ENCODE results near the gene PAPPA2. TPM values are rescaled to one million over a fixed set of nuclear protein-coding genes. Genes with fewer than 3 reads are reported as not detected.
A peak's percentile ranks its signal among the peaks of the same experiment; 100 is the strongest.

Gene PAPPA2
- total RNA-seq, 2 donors from 2014 or later, result 0.35 to 0.89 TPM

DNA sequence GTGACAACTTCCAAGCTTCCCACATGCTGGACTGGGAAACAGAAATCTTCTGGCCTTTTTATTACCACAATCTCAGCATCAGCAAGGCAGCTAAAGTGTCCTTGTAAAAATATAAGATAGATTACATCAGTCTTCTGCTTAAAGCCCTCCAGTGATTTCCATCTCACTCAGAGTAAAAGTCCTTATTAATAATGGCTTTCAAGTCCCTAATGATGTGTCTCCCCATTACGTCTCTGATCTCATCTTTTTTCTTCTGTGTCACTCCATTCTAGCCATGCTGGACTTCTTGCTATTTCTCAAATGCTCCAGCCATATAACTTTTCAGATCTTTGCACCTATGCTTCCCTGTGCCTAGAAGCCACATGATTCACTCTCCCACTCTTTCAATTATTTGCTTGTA, 22.1 kb downstream of the PAPPA2 start:
- ATAC-seq, result no peak
- DNase-seq, result no peak
- intact Hi-C loops (cut with DNase I), result no loop called here

DNA sequence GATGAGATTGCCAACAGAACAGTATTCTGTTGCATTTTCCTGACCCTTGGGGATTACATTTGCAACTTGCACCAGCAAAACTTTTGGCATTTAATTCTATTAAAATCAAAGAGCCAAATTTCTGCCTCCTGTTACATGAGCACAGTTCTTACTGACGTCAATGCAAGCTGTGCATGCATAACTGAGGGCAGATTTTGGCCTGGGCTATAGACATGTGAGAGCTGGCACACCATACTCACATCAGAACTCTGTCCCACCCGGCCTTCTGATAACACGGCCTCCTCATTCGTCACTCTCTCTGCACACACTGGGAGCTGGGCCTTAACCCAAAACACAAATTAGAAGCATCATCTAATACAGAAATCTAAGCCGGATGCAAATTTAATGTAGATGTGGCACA, 31.5 kb downstream of the PAPPA2 start:
- DNase-seq, result peak; percentile 29
- intact Hi-C loops (cut with DNase I), result no loop called here
- ATAC-seq, result peak; percentile 78 to 87

DNA sequence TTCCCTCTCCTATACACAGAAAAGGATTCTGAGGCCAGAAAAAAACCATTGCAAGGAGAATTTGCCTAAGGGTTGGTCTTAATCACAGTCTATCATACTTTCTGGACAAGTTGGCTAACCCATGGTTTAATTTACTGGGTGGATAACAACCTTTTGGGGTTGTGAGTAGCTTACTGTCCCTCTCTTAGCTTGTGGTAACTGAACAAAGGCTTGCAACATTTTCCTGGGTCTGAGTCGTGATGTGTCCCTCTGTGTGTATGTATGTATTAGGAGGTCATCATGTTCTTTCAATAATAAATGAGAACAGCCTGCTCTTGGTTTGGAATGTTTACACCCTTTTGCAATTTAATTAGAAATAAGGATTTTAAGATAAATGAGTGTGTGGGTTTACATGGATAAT, 36.7 kb downstream of the PAPPA2 start:
- intact Hi-C loops (cut with DNase I), result no loop called here
- DNase-seq (no peak), ATAC-seq (no peak)

DNA sequence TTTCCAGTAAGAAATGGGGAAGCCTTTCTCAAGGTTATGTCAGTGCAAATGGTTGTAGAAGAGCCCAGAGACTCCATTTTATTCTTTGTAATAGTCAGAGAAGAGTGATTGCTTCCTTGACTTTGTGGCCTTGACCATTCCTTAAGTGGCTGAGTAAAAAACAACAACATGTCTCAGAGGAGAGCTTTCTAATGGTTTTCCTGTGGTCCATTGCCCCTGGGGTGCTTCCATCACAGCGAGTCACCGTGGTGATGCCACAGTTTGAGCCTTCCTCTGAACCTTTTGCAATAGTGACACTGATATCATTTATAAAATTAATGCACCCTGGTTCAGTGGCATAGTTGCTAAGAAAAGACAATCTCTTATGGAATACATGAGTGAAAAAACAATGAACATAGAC, 38.6 kb downstream of the PAPPA2 start:
- ATAC-seq (no peak), DNase-seq (no peak)
- intact Hi-C loops (cut with DNase I), result no loop called here

DNA sequence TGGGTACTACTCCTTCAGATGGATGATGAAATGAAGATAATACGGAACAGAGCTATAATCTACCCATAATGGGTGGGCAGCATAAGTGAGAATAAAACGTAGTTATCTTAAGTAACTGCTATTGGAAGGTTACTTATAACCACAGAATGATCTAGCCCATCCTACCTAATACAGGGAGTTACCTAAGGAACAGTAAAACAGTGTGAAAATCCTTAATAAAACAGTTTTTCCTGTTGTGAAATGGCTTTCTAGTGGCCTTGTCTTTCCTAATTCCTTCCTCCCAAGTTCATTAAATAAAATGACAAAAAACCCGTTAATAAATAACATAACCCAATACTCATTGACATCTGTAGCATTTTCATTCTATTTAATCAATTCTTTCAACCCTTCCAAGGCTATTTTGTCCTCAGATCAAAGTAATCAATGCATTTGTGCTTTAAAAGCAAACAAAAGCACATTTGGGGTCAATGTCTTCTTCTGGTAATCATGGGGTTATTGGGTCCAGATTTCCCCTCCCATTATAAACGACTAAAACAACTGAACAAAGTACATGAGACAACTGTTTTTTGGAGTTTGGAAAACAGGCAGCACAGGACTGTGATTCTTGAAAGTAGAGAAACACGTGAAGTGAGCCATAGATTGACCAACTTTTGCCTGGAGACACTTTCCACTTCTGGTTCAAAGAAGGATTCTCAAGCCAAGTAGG, 42.0 kb downstream of the PAPPA2 start:
- ATAC-seq, result no peak
- intact Hi-C loops (cut with DNase I), result no loop called here
- DNase-seq, result no peak

DNA sequence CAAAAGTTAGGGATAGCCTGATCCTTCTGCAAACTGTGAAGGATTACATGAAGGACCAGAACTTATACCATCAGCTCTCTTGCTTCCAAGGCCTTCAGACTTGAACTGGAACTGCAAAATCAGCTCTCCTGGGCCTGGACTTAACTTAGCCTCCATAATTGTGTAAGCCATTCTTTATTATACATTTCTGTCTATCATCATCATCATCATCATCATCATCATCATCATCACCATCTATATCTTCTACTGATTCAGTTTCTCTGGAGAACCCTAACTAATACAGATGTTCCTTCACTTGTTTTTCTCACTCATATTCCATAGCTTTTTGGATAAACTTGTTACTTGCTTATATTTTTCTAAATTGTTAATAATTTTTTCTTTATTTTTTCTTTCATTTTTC, 50.0 kb downstream of the PAPPA2 start:
- intact Hi-C loops (cut with DNase I), result no loop called here
- no peak for ATAC-seq
- no peak for DNase-seq

DNA sequence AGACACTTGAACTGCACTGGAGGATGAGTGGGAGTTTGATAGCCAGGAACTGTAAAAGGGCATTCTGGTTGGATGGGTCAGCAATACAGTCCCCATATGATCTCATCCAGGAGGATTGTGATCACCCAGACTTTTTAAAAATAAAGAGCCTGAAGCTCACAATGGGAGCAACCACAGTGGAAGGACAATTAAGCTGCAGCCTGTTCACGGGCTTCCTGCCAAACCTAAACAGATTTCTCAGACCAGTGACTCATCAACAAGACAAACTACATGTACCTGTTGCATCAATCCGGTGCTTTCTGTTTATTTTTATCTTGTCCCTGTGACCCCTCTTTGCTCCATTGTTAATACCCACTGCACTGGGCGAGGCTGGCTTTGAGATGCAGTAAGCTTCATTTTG, 52.3 kb downstream of the PAPPA2 start:
- ATAC-seq (peak in 1 of 2 donors; percentile 37), DNase-seq (no peak)
- intact Hi-C loops (cut with DNase I), result no loop called here

DNA sequence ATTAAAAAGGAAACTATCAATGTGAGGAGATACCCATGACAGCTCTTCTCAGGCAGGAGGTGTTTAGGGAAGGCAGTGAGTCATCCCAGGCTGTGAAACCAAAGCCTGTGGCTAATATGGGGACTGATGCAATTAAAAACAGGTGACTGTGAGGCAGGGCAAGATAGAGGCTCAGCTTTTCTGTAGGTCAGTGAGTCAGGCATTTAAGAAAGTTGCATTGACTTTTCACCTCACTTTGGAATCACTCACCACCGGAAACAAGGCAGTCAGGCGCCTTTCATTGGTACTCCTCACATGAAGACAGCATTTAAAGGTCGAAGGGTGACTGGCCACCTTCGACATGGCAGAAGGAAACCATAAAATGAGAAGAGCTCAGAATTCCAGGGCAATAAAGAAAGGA, 54.5 kb downstream of the PAPPA2 start:
- DNase-seq (no peak), ATAC-seq (peak; percentile 27 to 74)
- intact Hi-C loops (cut with DNase I), result no loop called here

DNA sequence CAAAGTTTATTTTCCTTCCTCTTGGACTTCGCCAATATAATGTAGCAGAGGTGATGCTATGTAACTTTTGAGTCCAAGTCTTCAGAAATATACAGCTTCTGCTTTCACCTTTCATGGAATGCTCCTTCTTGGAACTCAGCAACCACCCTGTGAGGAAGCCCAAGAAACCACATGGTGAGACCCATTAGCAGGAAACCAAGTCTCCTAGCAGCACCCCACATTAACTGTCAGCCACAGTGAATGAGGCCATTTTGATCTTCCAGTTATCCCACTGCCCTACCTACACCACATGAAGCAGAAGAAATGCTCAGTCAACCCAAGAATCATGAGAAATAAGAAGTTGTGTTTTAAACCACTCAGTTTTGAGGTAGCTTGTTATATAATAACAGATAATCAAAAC, 58.2 kb downstream of the PAPPA2 start:
- ATAC-seq (no peak), DNase-seq (no peak)
- intact Hi-C loops (cut with DNase I), result no loop called here

DNA sequence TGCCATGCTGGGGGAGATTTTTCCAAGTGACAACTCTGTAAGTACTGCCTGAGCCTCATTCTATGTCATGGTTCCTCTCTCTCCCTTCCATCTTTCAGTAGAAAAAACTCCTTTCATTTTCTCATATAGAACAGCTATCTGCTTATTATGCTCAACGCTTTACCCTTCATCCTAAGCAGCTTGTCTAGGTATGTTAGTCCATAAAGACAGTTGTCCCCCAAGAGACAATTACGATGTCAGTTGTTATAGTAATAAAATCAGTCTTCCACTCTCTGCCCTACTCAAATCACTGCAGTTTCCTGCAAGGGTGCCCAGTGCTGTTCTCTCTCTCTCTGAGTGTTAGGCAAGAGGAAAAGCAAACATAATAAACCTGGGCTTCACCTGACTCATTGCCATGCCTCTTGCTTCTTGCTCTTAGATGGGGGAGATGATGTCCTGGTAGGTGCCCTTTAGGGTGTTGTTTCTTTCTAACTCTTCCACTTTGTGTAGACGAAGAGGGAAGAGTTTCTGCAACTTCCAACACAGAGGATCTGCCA, 59.4 kb downstream of the PAPPA2 start:
- intact Hi-C loops (cut with DNase I), result no loop called here
- no peak for ATAC-seq
- no peak for DNase-seq

DNA sequence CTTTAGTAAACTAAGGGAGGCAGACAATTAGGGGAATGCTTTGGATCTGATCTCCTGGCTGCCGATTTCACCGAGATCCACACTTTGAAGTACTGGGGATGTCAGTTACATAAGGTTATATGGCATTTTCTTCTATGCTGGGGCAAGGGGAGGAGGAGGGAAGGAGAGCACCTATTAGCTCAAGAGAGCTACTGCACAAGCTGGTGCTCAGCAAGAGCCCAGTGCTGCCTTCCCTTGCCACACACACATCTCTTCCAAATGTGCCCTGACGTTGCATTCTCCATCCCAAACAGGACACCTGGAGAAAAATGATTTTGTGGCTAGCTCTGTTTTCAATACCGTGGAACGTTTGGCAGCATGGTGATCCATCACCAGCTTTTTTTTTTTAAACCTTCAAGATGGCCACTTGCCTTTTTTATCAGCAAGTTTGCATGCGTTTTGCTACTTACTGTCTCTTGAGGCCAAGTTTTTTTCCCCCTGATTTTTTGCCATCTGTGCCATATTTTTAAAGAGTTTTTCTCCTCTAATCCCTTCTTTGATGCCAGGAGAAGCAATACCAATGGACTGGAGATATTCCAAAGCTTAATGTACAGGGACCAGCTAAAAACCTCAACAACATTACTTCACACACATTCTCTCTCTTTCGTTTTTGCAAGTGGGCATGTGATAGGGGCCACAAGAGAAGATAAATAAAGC, 66.6 kb downstream of the PAPPA2 start:
- no peak for DNase-seq
- intact Hi-C loops (cut with DNase I), result no loop called here
- no peak for ATAC-seq

DNA sequence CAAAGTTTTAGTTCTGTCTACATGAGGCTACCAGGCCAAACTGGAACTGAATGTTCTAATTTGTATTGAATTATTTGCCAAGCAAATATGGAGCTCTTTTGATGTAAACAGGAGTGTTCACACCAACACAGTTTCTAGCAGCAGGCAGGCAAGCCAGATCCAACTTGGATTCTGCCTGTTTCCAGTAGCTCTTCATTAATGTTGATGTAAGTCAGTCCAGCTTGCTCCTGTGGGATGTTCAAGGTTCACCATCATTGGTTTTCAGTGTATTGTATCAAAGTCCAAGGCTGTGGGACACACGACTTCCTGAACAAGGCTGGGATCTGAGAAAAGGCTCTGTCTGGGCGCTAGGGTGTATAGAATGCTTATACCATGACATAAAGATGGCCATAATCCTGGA, 68.1 kb downstream of the PAPPA2 start:
- DNase-seq, result no peak
- no peak for ATAC-seq
- intact Hi-C loops (cut with DNase I), result no loop called here

DNA sequence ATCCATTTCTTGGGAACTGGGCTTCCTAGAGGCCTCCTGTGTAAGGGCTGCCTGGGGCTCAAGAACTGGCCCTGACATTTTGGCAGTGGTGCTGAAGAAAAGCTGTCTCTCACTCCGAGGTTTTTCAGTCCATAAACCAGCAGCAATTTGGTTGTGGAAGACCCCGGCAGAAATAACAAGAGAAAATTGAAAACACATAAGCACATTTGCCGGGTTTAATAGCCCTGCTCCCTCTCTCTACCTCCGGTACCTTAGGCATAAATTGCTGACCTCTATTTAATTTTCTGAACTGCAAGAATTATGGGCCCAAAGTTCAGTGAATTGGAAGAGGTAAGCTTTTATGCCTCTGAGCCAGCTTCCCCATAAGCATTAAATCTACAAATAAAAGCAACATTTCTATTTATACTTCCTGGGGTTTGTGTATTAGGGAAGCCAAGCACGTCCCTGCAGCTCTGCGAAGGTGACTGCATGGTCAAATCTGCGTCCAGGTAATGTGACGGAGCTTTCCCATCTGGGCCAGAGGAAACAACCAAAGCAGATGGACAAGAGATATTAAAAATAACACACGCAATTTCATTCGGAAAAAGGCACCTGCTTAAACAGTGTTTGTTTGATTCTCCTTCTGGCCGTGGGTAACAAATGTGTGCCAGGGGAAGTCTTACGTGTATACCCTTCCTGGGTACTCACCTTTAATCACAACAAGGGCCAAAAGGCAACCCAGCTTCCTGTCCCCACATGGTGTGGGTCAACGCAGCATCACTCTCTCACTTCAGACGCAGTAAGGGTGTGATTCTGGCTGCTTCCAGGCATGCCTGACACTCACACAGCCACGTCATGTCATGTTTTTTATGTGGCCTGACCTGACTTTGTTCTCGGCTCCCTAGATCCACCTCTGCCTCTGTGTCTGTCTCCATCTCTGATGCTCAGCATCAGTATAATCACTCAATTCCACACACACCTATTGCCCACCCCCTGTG, 69.2 kb downstream of the PAPPA2 start:
- no peak for DNase-seq
- intact Hi-C loops (cut with DNase I), result no loop called here
- ATAC-seq, result no peak

DNA sequence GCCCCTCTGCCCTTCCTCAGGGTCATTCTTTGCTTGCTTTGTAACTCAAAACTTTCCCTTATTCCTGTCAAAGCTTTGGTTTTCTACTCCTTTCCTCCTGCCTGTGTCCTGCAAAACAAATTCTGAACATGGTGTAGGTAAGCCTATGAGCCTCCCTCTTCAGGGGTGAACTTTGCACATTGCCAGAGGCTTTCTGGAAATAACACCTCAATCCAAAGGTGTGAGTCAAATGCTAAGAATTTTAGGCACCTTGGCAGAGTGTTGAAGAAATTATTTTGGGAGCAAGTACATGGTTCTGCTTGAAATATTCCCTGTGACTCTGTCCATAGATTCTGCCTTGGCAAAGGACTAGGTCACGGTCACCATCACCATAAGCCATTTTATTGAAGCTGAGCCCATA, 70.0 kb downstream of the PAPPA2 start:
- intact Hi-C loops (cut with DNase I), result no loop called here
- peak in 1 of 2 donors; percentile 51 for ATAC-seq
- no peak for DNase-seq

DNA sequence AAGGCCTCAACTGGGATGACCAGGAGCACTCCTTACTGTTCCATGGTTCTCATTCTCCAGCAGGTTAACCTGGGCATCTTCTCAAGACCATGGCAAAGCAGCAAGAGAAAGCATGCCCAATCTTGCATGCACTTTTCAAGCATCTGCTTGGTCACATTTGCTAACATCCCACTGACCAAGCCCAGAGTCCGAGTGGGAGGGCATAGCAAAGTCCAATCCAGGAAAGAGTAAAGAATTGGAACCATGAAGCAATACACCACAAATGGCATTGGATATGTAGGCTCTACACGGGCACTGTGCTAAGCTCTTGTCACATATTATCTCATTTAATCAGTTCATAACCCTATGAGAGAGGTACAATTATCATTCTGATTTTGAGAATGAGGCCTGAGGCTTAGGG, 73.6 kb downstream of the PAPPA2 start:
- intact Hi-C loops (cut with DNase I), result no loop called here

DNA sequence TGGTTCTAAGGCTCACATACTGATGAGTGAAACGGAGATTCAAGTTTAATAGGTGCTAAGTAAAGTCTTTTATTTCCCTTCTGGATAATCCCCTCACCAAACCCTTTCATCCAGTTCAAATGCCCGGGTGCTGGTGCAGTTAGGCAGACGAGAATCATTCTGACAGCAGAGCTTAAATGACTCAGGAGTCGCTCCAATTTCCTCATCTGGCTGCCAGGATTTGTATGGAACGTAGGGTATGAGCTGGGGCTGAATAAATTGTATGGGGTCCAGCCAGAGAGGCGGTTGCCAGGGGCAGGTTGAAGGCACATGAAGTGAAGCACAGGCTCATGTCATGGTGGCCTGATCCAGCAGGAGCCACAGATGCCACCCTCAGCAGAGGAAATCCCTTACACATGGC, 76.0 kb downstream of the PAPPA2 start:
- intact Hi-C loops (cut with DNase I), result no loop called here
- DNase-seq, result no peak
- no peak for ATAC-seq

More for the DNA sequence above, 73.6 kb downstream of the PAPPA2 start:
- DNase-seq, result no peak
- no peak for ATAC-seq

DNA sequence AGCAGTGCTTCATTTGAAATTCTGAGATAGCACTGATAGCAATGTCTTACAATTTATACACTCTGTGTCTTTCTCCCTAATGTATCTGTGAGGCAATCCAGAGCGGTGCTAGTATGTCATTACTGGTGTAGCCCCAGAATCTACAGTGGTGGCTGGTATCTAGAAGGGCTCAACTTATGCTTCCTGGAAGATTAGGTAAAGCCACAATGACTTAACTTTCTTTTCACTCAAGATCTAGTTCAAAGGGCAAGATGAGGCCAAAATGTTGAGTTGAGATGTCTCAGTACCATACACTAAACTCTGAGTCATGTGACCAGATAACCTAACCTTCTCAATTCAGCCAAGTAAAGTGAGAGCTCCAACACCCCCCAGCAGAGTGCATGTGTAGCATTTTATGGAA, 77.5 kb downstream of the PAPPA2 start:
- no peak for DNase-seq
- intact Hi-C loops (cut with DNase I), result no loop called here
- no peak for ATAC-seq

DNA sequence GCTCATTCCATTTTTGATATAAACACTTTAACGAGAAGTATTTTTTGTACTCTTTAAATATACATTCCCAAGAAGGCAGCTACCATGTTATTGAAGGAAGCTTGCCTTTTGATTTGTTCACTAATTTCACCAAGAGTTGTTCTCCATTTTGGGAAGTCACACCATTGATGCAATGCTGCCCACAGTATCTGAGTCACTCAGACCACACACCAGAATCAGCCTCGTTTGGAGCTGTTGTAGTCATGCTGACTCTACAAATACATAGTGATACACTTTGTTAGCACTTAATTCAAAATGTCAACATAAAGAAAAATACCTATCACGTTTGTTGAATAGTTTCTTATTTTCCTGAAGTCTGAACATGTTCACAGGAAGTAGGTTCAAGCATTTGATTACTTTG, 78.7 kb downstream of the PAPPA2 start:
- no peak for ATAC-seq
- intact Hi-C loops (cut with DNase I), result no loop called here

DNA sequence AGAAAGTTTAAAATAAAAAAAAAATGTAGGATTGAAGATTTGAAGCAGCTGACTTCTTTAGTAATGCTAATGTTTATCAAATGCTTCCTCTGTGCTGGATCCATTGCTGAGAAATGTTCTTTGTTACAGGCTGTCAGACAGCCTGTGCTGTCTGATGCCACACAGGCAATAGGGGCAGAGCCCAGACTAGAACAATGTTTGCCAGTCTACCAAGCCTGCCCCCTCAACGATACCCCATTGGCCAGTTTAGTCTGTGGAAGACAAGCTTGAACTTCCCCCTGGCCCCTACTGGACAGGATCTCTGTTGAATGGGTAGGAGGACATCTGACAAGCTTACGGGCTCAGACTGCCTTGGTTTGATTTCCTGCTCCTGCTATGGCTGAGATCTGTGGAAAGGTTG, 79.4 kb downstream of the PAPPA2 start:
- ATAC-seq (no peak), DNase-seq (no peak)
- intact Hi-C loops (cut with DNase I), result no loop called here

More for the DNA sequence above, 78.7 kb downstream of the PAPPA2 start:
- DNase-seq, result no peak
